Measurements from ENCODE around the gene PCNX1.
"Not testable (repeated sequence)": the region's sequence is repeated elsewhere in the genome, so short reads cannot be mapped to it uniquely, and the experiment has no call there.

PCNX1 gene

DNA sequence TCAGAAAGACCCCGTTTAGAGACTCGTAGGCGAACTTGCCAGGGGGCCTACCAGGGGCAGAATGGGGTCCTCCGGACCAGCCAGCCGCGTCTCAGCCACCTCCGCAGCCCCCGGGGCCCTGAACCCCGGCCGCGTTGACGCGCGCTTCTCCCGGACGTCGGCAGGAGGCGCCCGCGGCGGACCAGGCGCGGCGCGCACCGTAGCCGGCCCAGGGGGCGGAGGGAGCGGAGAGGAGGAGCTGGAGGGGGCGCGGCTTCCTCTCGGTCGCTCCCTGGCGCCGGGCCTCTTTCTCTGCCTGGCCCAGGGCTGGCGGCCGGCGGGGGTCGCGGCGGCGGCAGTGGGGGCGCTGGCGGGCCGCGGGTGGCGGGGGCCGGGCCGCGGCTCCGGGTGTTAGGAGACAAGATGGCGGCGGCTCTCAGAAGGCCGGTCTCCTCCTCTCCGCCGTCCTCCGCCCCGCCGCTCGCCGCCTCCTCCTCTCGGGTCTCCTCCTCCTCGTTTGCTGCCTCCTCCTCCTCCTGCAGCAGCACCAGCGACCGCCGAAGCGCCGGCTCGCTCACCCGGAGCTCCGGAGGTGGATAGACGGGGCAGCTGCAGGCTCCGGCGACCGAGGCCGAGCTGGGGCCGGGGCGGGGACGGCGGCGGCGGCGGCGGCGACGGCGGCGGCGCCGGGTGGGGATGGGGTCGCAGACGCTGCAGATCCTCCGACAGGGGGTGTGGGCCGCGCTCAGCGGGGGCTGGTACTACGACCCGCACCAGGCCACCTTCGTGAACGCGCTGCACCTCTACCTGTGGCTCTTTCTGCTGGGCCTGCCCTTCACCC is at the start of gene PCNX1:
PCNX1 (plus strand) TSS at position 284 of the 820 bp plus-strand sequence; CDS start at position 676, 392 bp downstream.
- peak; percentile 86 for DNase-seq

DNA sequence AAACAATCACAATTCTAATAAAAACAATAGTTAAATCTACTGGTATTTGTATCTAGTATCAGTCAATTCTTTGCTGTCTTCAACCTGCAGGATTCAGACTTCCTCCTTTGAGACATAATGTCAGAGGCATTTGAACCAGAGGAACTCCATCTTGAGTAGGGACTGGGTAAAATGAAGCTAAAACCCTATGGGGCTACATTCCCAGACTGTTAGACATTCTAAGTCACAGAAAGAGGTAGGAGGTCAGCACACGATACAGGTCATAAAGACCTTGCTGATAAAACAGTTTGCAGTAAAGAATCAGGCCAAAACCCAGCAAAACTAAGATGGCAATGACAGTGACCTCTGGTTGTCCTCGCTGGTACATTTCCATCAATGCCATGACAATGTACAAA is 49.8 kb upstream of the PCNX1 start:
- no peak for DNase-seq

DNA sequence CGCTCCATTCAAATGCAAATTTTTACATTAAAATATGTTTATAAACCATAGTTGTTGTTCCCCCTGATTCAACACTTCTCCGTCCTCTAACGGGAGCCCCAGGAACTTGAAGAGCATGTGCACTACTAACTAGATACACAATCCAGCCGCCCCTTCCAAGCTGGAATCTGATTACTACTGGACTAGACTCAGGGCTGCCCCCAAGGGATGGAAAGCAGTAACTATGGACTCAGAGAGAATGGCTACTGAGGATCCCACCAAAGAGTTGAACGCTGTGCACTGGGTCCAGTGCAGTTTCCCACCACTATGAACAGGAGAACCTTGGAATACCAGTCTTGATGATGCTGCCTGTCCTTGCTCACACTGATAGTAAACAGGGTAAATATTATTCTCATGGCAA is 48.6 kb upstream of the PCNX1 start:
- DNase-seq = no peak

DNA sequence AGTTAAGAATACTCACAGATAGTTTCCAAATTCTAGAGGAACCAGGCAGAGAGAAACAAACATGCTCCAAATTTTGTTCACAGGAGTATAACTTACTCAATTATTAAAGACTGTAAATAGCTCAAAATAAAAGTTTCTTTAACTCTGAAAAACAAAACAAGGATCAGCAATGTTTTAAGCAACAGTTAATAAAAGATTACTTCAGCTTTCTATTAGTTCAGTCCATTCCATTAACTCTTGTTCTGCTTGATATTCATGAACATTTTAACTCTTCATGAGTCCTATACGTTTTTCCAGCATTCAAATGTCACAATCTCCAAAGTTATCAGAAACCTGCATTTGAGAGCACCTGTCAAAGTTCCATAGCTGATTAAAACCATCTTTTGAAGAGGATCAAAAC is 40.3 kb upstream of the PCNX1 start:
- not testable (repeated sequence) for DNase-seq

- DNase-seq = no peak
Observed at GRCh38 chr14:70871001-70871400, 36.3 kb upstream of the PCNX1 start.

GRCh38 chr14:70871863-70872677 is 35.2 kb upstream of the PCNX1 start:
- DNase-seq = no peak

- no peak for DNase-seq
Observed at GRCh38 chr14:70872678-70873020, 34.6 kb upstream of the PCNX1 start.

GRCh38 chr14:70873627-70874026 is 33.6 kb upstream of the PCNX1 start:
- no peak for DNase-seq

GRCh38 chr14:70875811-70876460 is 31.3 kb upstream of the PCNX1 start:
- DNase-seq = not testable (repeated sequence)

DNA sequence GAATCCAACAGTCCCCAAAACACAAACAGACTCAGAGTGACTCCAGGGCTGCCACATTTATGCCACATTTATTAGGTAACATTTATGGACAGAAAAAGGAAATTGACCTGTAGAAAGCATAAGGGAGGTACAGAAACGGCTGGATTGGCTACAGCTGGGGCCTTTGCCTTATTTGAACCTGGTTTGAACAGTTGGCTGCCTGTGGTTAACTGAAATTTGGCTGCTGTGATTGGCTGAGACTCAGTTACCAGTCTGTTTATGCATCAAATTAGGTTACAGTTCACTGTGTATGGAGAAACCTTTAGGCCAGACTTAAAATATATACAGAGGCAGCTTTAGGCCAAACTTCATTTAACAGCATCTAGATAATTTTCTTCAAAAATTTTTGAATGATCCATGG is 27.8 kb upstream of the PCNX1 start:
- DNase-seq = no peak

- DNase-seq = not testable (repeated sequence)
Observed at GRCh38 chr14:70880888-70881287, 26.4 kb upstream of the PCNX1 start.

DNA sequence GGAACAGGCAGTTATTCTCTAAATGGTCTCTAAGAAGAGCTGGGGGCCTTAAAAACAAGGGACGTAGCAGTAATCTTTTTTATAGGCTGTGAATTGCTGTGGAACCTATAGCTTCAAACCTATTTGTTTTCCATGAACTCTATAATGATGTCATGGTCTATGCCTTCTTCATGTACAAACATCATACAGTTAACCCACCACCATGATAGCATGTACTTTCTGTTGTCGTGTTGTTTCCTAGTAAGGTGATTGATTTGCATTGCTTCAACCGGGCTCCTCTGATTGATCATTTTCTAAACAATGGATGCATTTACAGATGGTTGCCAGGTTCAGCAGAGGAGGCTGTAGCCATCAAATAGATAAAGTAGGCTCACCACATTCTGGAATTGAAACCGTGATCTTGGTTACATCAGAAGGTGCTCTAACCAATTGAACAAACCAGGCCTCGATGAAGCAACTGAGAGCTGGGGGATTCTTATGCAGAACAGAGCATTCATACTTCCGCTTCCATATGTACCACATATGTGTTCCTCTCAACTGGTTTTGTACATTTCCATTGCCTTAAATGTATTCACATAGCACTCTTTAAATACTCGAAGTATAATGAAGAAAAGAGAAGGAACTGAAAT is 25.6 kb upstream of the PCNX1 start:
- no peak for DNase-seq

- no peak for DNase-seq
Observed at GRCh38 chr14:70882776-70883492, 24.3 kb upstream of the PCNX1 start.

- DNase-seq = no peak
Observed at GRCh38 chr14:70884595-70885342, 22.5 kb upstream of the PCNX1 start.

DNA sequence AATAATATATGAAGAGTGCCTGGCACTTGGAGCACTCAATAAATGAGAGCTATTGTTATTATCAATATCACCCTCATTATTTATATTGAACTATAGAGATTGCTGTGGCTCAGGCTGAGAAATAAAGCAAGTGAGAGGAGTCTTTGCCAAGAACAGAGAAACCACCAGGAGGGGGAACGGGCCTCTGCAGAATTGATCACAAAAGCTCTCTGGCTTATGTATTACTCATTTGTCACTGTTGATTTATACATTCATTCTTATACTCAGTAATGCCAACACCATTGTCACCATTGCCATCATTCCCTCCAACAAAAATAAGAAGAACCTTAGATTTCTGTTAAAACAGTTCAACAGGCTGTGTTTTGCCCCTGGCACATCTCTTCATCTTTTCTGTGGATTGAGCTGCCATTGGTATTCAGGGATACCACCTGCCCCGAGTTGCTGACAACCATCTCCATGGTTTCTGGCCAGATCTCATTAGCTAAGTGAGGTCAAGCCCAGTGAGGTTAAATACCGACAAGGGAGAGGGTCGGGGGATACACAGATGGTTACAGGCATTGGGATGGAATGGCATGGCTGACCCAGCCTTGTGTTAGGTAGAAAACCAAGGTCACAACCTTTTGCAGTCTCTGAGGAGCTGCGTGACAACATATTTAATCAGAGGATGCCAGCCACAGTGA is 21.8 kb upstream of the PCNX1 start:
- no peak for DNase-seq

GRCh38 chr14:70886421-70887206 is 20.6 kb upstream of the PCNX1 start:
- no peak for DNase-seq

DNA sequence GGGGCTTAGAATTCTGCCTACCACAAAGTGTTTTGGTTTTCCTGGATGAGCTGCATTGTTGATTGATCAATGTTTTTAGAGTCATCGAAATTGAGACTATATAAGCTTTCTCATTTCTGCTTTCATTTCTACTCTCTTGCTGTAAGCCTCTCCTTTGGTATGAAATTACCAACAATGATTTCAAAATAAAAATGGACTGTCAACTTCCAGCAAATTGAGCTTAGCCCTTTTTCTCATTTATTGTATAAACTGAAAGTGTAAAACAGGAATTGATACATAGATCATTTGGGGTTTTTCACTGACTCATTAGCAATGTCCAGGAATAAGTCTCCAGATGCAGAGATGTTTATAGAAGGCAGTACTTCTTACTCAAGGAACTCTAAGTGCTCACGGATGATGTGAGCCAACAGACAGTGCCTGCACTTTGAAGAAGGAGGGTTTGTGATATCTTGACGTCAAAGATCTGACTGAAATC is 20.0 kb upstream of the PCNX1 start:
- no peak for DNase-seq

GRCh38 chr14:70887737-70888499 is 19.3 kb upstream of the PCNX1 start:
- DNase-seq = no peak

DNA sequence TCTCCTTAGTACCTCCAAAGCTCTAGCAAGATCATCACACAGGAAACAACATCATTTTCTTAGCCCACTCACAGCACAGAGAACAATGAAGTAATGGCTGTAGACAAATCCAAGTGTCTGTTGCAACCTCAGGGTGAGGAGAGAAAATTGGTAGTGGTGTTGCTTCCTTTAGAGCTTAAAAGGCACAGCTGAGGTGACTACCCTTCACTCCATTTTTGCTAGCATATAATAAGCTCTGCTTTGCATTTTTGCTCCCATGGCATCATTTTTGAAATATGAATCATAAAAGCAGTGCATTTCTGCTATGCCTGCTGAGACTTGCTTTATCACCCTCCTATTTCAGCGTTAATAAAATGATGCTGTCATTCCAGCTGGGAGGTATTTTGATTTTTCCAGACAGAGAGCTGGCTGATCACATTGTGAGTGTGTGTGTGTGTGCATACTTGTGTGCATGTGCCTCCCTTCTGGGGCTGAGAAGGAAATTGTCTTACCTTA is 18.5 kb upstream of the PCNX1 start:
- DNase-seq = no peak
